Endothelial cell of umbilical vein (primary cell): Measurements from ENCODE around the gene LDLRAD2. TPM values are rescaled to one million over a fixed set of nuclear protein-coding genes. Genes with fewer than 3 reads are reported as not detected.

ENCODE experiments used
- BruUV-seq: library from RNA; stranded (reverse); fragments of 400-500 nt; replicated peaks from 2 replicates; lab custom pipeline; 2021; lab: Mats Ljungman, UMichigan
- CTCF ChIA-PET: fragments of 300-600, 350-600 bp; sonication (Branson Sonifier 250); formaldehyde crosslinking; loops from one replicate; lab custom pipeline; 2021; ENCODE audit warnings: antibody characterized with exemption, inconsistent platforms; lab: Charles Lee
- POLR2A ChIA-PET: fragments of 300-600, 350-600 bp; sonication (Branson Sonifier 250); formaldehyde crosslinking; loops from one replicate; lab custom pipeline; 2021; ENCODE audit warnings: antibody characterized with exemption, inconsistent platforms; lab: Charles Lee
- DNase-seq: peaks from one replicate; pipeline ENCODE4 v3.0.0-alpha.2; 2011; ENCODE audit warnings: low read depth, low spot score
- FAIRE-seq: peaks from 2 replicates; lab custom pipeline; 2011; peaks lifted over from hg19 to GRCh38; lab: Jason Lieb, UNC
- H2AFZ ChIP-seq: 2 replicates; pipeline ENCODE4 v1.6.0; 2012; ENCODE audit warnings: low read depth, low read length, control low read depth, inconsistent platforms
- H3K27ac ChIP-seq: 2 replicates; pipeline ENCODE4 v1.5.1; 2011; ENCODE audit warnings: low read depth, mild to moderate bottlenecking, control low read depth, low read length, moderate library complexity; ENCODE audit not compliant: insufficient read depth
- H3K27me3 ChIP-seq, 2 experiments: 2 replicates each; pipeline versions ENCODE4 v1.6.0 to v1.6.1; 2011; ENCODE audit warnings: low read length in 2 of 2, mixed read lengths in 1 of 2; ENCODE audit not compliant: control insufficient read depth in 2 of 2, insufficient read depth in 2 of 2
- H3K36me3 ChIP-seq, 2 experiments: 2 replicates in 1 of 2; 3 replicates in 1 of 2; pipeline ENCODE4 v1.5.1; 2011; ENCODE audit warnings: low read length in 2 of 2, mild to moderate bottlenecking in 1 of 2, moderate library complexity in 1 of 2; ENCODE audit not compliant: control insufficient read depth in 2 of 2, insufficient read depth in 2 of 2; ENCODE audit errors: extremely low read depth in 1 of 2
- H3K4me1 ChIP-seq: 3 replicates; pipeline ENCODE4 v1.5.1; 2011; ENCODE audit warnings: mild to moderate bottlenecking, low read length; ENCODE audit not compliant: control insufficient read depth, insufficient read depth; ENCODE audit errors: extremely low read depth
- H3K4me2 ChIP-seq: 2 replicates; pipeline ENCODE4 v1.6.1; 2011; ENCODE audit warnings: low read length, control low read depth, mixed read lengths; ENCODE audit not compliant: insufficient read depth
- H3K4me3 ChIP-seq, 3 experiments: fragments of 200-600 bp in 1 of 3; sonication (generic), shearing (Covaris generic) in 1 of 3; replicated peaks in 1 of 3; 2 replicates each; pipeline ENCODE4 v1.5.1; 2011 to 2016; ENCODE audit warnings: control low read depth in 3 of 3, low read length in 3 of 3, mild to moderate bottlenecking in 2 of 3, inconsistent platforms in 1 of 3, low read depth in 1 of 3, moderate library complexity in 1 of 3; ENCODE audit not compliant: insufficient read depth in 1 of 3
- H3K79me2 ChIP-seq: 2 replicates; pipeline ENCODE4 v1.6.0; 2012; ENCODE audit warnings: low read length, inconsistent platforms; ENCODE audit not compliant: control insufficient read depth, insufficient read depth
- H3K9ac ChIP-seq: replicated peaks from 2 replicates; pipeline ENCODE3; 2011; ENCODE audit warnings: low read length, control low read depth; ENCODE audit not compliant: insufficient read depth; ENCODE audit errors: extremely low read depth
- H3K9me1 ChIP-seq: replicated peaks from 3 replicates; pipeline ENCODE4 v1.6.0; 2011; ENCODE audit warnings: mild to moderate bottlenecking, low read length; ENCODE audit not compliant: control insufficient read depth, insufficient read depth; ENCODE audit errors: extremely low read depth
- H3K9me3 ChIP-seq: replicated peaks from 2 replicates; pipeline ENCODE4 v1.5.1; 2012; ENCODE audit warnings: low read length, inconsistent platforms; ENCODE audit not compliant: control insufficient read depth, insufficient read depth
- H4K20me1 ChIP-seq: replicated peaks from 2 replicates; pipeline ENCODE3; 2011; ENCODE audit warnings: mild to moderate bottlenecking, low read length; ENCODE audit not compliant: control insufficient read depth, insufficient read depth; ENCODE audit errors: extremely low read depth
- GATA2 ChIP-seq: IDR thresholded peaks from 2 replicates; pipeline ENCODE4 v1.7.0; 2011; ENCODE audit warnings: low read depth, mild to moderate bottlenecking, moderate library complexity, mixed read lengths, low read length; ENCODE audit not compliant: insufficient read length, insufficient read depth
- JUN ChIP-seq: IDR thresholded peaks from 2 replicates; pipeline ENCODE4 v1.6.1; 2011; ENCODE audit warnings: borderline replicate concordance, low read depth; ENCODE audit not compliant: insufficient read length, insufficient read depth
- MYC ChIP-seq: IDR thresholded peaks from one replicate; pipeline ENCODE4 v1.6.1; 2011; ENCODE audit warnings: mild to moderate bottlenecking, low read depth, low read length
- POLR2AphosphoS5 ChIP-seq: IDR thresholded peaks from 2 replicates; pipeline ENCODE4 v1.6.1; 2012; ENCODE audit warnings: low read depth, mild to moderate bottlenecking, control low read depth, low read length, moderate library complexity; ENCODE audit not compliant: insufficient read depth
- dilution Hi-C: fragments of 300-500 bp; cut with MboI; formaldehyde crosslinking; loops from one replicate; pipeline ENCODE4 v1.15.0; 2019; ENCODE audit warnings: low sequenced_read_pairs; ENCODE audit not compliant: extremely low pct_ligation_motif_present
- intact Hi-C: fragments of 100-400 bp; cut with micrococcal nuclease; formaldehyde crosslinking; loops from one replicate; pipeline ENCODE4 v1.10.0; 2022
- polyA plus RNA-seq, 4 experiments: library from polyadenylated mRNA; depleted of rRNA in 3 of 4; stranded (reverse) in 3 of 4; unstranded in 1 of 4; fragments of >200 nt; gene quantifications; 2 replicates each; pipeline versions ENCODE4 v1.2.1 to v1.2.3, GENCODE V29; 2011 to 2012; ENCODE audit warnings: missing spikeins in 1 of 4
- total RNA-seq: library from RNA; stranded (reverse); gene quantifications from 2 replicates; pipeline ENCODE4 v1.2.3, GENCODE V29; 2021
- TF ChIP-seq, protein P1 (sequence below), 2 donors: IDR thresholded peaks; 1 replicate in 1 of 2; 2 replicates in 1 of 2; pipeline ENCODE4 v1.5.1; 2011; ENCODE audit warnings: low read length in 2 of 2, mild to moderate bottlenecking in 2 of 2, moderate library complexity in 2 of 2, control low read depth in 1 of 2, inconsistent platforms in 1 of 2, low read depth in 1 of 2; ENCODE audit not compliant: insufficient read depth in 1 of 2; ENCODE audit errors: extremely low read depth in 1 of 2

The LDLRAD2 gene
- total and polyA plus RNA-seq, 2 donors (not counting 3 experiments of a cell fraction or from before 2014, with no cell fraction given), result 0.44 TPM; not detected in 1

DNA sequence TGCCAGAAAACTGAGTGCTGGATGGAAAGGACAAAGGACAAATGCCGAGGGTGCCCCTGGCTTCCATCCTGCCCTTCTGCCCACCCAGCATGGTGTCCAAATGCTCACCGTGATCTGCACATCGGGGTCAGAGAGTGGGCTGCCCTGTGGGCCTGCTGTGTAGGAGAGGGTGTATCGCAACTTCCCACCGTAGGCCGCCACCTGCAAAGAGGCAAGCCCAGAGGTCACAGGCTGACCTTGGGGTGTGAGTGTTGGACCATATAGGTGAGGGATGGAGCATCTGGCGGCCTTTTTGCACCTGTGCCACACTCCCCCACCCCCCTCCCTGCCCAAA, 53.5 kb downstream of the LDLRAD2 start:
- DNase-seq, result no peak
- no peak overlapping the region for H3K9ac ChIP-seq
- no peak overlapping the region for H3K4me3 ChIP-seq
- ChIA-PET POLR2A (no interaction called here), CTCF (no interaction called here)
- intact Hi-C loops, result no loop called here
- BruUV-seq, result no TSS peak
- no peaks in the 10 kb centered on the region for H3K9me3 ChIP-seq
- H3K79me2 ChIP-seq, result peaks cover 53% of the 10 kb centered on the region
- dilution Hi-C loops, result no loop called here
- no peak overlapping the region for H3K4me2 ChIP-seq
- peaks cover 12% of the 10 kb centered on the region for H3K4me1 ChIP-seq
- H3K27me3 ChIP-seq, result no peaks in the 10 kb centered on the region
- no peak overlapping the region for H3K27ac ChIP-seq
- no peak for FAIRE-seq
- no peak for TF ChIP-seq JUN
- no peak for TF ChIP-seq GATA2
- TF ChIP-seq POLR2AphosphoS5, result peak; percentile 51
- TF ChIP-seq, protein P1, sequence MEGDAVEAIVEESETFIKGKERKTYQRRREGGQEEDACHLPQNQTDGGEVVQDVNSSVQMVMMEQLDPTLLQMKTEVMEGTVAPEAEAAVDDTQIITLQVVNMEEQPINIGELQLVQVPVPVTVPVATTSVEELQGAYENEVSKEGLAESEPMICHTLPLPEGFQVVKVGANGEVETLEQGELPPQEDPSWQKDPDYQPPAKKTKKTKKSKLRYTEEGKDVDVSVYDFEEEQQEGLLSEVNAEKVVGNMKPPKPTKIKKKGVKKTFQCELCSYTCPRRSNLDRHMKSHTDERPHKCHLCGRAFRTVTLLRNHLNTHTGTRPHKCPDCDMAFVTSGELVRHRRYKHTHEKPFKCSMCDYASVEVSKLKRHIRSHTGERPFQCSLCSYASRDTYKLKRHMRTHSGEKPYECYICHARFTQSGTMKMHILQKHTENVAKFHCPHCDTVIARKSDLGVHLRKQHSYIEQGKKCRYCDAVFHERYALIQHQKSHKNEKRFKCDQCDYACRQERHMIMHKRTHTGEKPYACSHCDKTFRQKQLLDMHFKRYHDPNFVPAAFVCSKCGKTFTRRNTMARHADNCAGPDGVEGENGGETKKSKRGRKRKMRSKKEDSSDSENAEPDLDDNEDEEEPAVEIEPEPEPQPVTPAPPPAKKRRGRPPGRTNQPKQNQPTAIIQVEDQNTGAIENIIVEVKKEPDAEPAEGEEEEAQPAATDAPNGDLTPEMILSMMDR (IDR thresholded peaks at IDR 0.05; ENCODE audit: extremely low read depth in 1 of 2, insufficient read depth in 1 of 2, low read depth in 1 of 2, low read length in 2 of 2), result no peak
- TF ChIP-seq MYC, result no peak
- peaks cover 60 to 78% of the 10 kb centered on the region in 2 experiments for H3K36me3 ChIP-seq
- peaks cover 3% of the 10 kb centered on the region for H4K20me1 ChIP-seq
- no peaks in the 10 kb centered on the region for H3K9me1 ChIP-seq
- H2AFZ ChIP-seq, result no peak overlapping the region
